ENCODE results near the gene SLC37A1. TPM values are rescaled to one million over a fixed set of nuclear protein-coding genes. Genes with fewer than 3 reads are reported as not detected.

The SLC37A1 gene
- total RNA-seq, 1 experiment from 2014 or later = 37.7 TPM

DNA sequence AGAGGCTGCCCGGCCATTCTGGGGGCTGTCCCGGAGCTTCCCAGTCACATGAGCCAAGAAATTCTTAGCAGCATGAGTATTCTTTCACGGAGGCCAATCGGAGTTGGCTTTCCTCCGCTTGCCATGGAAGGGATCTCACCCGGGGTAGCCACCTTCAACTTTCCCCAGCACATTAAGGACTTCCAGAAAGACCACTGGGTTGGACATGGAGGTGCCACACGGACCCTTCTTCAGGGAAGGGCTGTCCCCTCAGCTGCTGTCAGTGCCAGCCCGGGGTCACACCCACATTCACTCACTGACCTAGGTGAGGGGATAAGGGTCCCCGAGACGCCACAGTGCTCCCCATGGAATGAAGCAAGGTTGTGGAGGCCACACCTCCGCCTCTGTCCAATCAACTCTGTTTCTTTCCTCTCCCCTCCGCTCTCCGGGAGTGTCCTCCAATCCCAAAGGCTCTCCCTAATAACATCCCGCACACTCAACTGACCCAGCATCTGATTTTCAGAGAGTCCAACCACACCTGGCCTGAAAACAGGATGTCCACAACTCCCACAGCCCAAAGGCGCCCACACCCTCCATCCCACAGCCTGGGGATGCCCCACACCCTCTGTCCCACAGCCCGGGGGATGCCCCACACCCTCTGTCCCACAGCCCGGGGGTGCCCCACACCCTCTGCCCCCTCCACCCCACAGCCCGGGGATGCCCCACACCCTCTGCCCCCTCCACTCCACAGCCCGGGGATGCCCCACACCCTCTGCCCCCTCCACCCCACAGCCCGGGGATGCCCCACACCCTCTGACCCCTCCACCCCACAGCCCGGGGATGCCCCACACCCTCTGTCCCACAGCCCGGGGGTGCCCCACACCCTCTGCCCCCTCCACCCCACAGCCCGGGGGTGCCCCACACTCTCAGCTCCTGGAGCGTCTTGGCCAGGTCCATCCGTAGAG lies 37.0 kb upstream of the SLC37A1 start:
- H3K4ac ChIP-seq (ENCODE audit: low read depth, low read length) = no peak overlapping the region
- H4K8ac ChIP-seq (replicated peaks; ENCODE audit: insufficient read length, low read depth, low read length) = no peak overlapping the region
- no peaks in the 10 kb centered on the region for H3K79me1 ChIP-seq (ENCODE audit: insufficient read depth, low read depth, low read length, poor library complexity, severe bottlenecking)
- Mint-ChIP-seq H3K27me3 (ENCODE audit: low read depth) (peaks cover 11% of the 10 kb centered on the region), H3K36me3 (ENCODE audit: insufficient read depth in 1 of 3, low read depth in 3 of 3) (no peaks in the 10 kb centered on the region), H3K4me3 (no peak overlapping the region), H3K27ac (no peak overlapping the region; a peak in 1 of 7 replicates), H3K9me3 (no peaks in the 10 kb centered on the region), H3K4me1 (peaks cover 18 to 23% of the 10 kb centered on the region in 2 experiments)
- H3K27me3 ChIP-seq (ENCODE audit: insufficient read depth, low read length) = no peaks in the 10 kb centered on the region
- H2AFZ ChIP-seq (ENCODE audit: low read length) = no peak overlapping the region
- no peak overlapping the region for H2BK15ac ChIP-seq (ENCODE audit: low read depth, low read length)
- no peaks in the 10 kb centered on the region for H3K79me2 ChIP-seq (ENCODE audit: insufficient read depth, low read length)
- no peaks in the 10 kb centered on the region for H3K9me3 ChIP-seq (ENCODE audit: control insufficient read depth, low read depth, low read length)
- no peaks in the 10 kb centered on the region for H3K23me2 ChIP-seq (ENCODE audit: insufficient read length, low read depth, low read length, poor library complexity, severe bottlenecking)
- no peak overlapping the region for H2BK20ac ChIP-seq (ENCODE audit: low read depth, low read length, poor library complexity, severe bottlenecking)
- H3K9ac ChIP-seq (ENCODE audit: extremely low read depth, insufficient read length, low read length) = no peak overlapping the region
- H3K4me1 ChIP-seq (ENCODE audit: insufficient read depth, low read length) = peaks cover 7% of the 10 kb centered on the region; the same call in 1 of the 2 replicates
- no peak overlapping the region for H3K56ac ChIP-seq (ENCODE audit: insufficient read length, low read depth, low read length)
- H2AK5ac ChIP-seq (ENCODE audit: insufficient read length, low read length) = no peak overlapping the region
- H2BK120ac ChIP-seq (ENCODE audit: low read depth, low read length, poor library complexity, severe bottlenecking) = no peak overlapping the region
- H3K23ac ChIP-seq (ENCODE audit: insufficient read length, low read depth, low read length) = no peak overlapping the region
- no peak overlapping the region for H2BK12ac ChIP-seq (ENCODE audit: insufficient read length, low read depth, low read length)
- TF ChIP-seq, protein P1, sequence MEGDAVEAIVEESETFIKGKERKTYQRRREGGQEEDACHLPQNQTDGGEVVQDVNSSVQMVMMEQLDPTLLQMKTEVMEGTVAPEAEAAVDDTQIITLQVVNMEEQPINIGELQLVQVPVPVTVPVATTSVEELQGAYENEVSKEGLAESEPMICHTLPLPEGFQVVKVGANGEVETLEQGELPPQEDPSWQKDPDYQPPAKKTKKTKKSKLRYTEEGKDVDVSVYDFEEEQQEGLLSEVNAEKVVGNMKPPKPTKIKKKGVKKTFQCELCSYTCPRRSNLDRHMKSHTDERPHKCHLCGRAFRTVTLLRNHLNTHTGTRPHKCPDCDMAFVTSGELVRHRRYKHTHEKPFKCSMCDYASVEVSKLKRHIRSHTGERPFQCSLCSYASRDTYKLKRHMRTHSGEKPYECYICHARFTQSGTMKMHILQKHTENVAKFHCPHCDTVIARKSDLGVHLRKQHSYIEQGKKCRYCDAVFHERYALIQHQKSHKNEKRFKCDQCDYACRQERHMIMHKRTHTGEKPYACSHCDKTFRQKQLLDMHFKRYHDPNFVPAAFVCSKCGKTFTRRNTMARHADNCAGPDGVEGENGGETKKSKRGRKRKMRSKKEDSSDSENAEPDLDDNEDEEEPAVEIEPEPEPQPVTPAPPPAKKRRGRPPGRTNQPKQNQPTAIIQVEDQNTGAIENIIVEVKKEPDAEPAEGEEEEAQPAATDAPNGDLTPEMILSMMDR (conservative IDR thresholded peaks at IDR 0.05) = no peak
- no peak overlapping the region for H3T11ph ChIP-seq (ENCODE audit: low read length)
- H3K18ac ChIP-seq (ENCODE audit: insufficient read length, low read depth, low read length) = no peak overlapping the region
- H4K5ac ChIP-seq (ENCODE audit: insufficient read length, low read depth, low read length) = no peak overlapping the region
- H2BK5ac ChIP-seq (ENCODE audit: insufficient read length, low read length) = no peak overlapping the region
- WGBS (ENCODE audit: extremely low coverage, insufficient read length, low lambda C conversion rate) = no CpG with 5 or more reads among the region's 25 CpGs
- H3K27ac ChIP-seq (ENCODE audit: insufficient read length, low read depth, low read length) = no peak overlapping the region
- DNase-seq = no peak
- no peak overlapping the region for H4K91ac ChIP-seq (ENCODE audit: insufficient read length, low read depth, low read length)
- H3K4me2 ChIP-seq (ENCODE audit: insufficient read depth, insufficient read length, low read length) = no peak overlapping the region
- no peaks in the 10 kb centered on the region for H4K20me1 ChIP-seq (ENCODE audit: control insufficient read depth, insufficient read depth, insufficient read length)
- no peak overlapping the region for H3K14ac ChIP-seq (ENCODE audit: insufficient read depth, low read length)
